Measurements from ENCODE around the gene TBX2. TPM values are rescaled to one million over a fixed set of nuclear protein-coding genes. Genes with fewer than 3 reads are reported as not detected.

TBX2 gene
- total RNA-seq, 1 donor from 2014 or later, result 0.23 TPM

- no peaks in the 10 kb centered on the region for H3K9me3 Mint-ChIP-seq (ENCODE audit: unreplicated experiment)
Measured at GRCh38 chr17:61362396-61362795, 37.2 kb upstream of the TBX2 start.

GRCh38 chr17:61362852-61363600 lies 36.6 kb upstream of the TBX2 start:
- Mint-ChIP-seq H3K9me3 (ENCODE audit: unreplicated experiment) (no peaks in the 10 kb centered on the region), H3K27ac (ENCODE audit: unreplicated experiment) (no peak overlapping the region), H3K4me1 (ENCODE audit: unreplicated experiment) (no peaks in the 10 kb centered on the region), H3K27me3 (ENCODE audit: unreplicated experiment) (peaks cover 3% of the 10 kb centered on the region), H3K36me3 (ENCODE audit: low read depth, unreplicated experiment) (no peaks in the 10 kb centered on the region), H3K4me3 (ENCODE audit: unreplicated experiment) (no peak overlapping the region)
- no peak for DNase-seq (ENCODE audit: low spot score)
- TF ChIP-seq CTCF (IDR thresholded peaks at IDR 0.05; ENCODE audit: unreplicated experiment), result no peak

More at GRCh38 chr17:61362396-61362795, 37.2 kb upstream of the TBX2 start:
- Mint-ChIP-seq H3K27ac (ENCODE audit: unreplicated experiment) (no peak overlapping the region), H3K27me3 (ENCODE audit: unreplicated experiment) (peaks cover 3% of the 10 kb centered on the region), H3K36me3 (ENCODE audit: low read depth, unreplicated experiment) (no peaks in the 10 kb centered on the region), H3K4me3 (ENCODE audit: unreplicated experiment) (no peak overlapping the region), H3K4me1 (ENCODE audit: unreplicated experiment) (no peaks in the 10 kb centered on the region)
- no peak for DNase-seq (ENCODE audit: low spot score)
- no peak for TF ChIP-seq CTCF (IDR thresholded peaks at IDR 0.05; ENCODE audit: unreplicated experiment)

- no peak overlapping the region for H3K27ac Mint-ChIP-seq (ENCODE audit: unreplicated experiment)
- DNase-seq (ENCODE audit: low spot score), result no peak
- H3K27me3 Mint-ChIP-seq (ENCODE audit: unreplicated experiment), result peaks cover 1% of the 10 kb centered on the region
- H3K4me1 Mint-ChIP-seq (ENCODE audit: unreplicated experiment), result no peaks in the 10 kb centered on the region
- no peak for TF ChIP-seq CTCF (IDR thresholded peaks at IDR 0.05; ENCODE audit: unreplicated experiment)
- no peak overlapping the region for H3K4me3 Mint-ChIP-seq (ENCODE audit: unreplicated experiment)
- H3K9me3 Mint-ChIP-seq (ENCODE audit: unreplicated experiment), result no peaks in the 10 kb centered on the region
- no peaks in the 10 kb centered on the region for H3K36me3 Mint-ChIP-seq (ENCODE audit: low read depth, unreplicated experiment)
Measured at GRCh38 chr17:61363601-61364462, 35.8 kb upstream of the TBX2 start.

GRCh38 chr17:61364463-61364846 lies 35.2 kb upstream of the TBX2 start:
- no peak for DNase-seq (ENCODE audit: low spot score)
- Mint-ChIP-seq H3K27me3 (ENCODE audit: unreplicated experiment) (peaks cover 1% of the 10 kb centered on the region), H3K4me3 (ENCODE audit: unreplicated experiment) (no peak overlapping the region), H3K4me1 (ENCODE audit: unreplicated experiment) (no peaks in the 10 kb centered on the region), H3K9me3 (ENCODE audit: unreplicated experiment) (no peaks in the 10 kb centered on the region), H3K27ac (ENCODE audit: unreplicated experiment) (no peak overlapping the region), H3K36me3 (ENCODE audit: low read depth, unreplicated experiment) (peaks cover 2% of the 10 kb centered on the region)
- TF ChIP-seq CTCF (IDR thresholded peaks at IDR 0.05; ENCODE audit: unreplicated experiment), result no peak
